Mucosa of descending colon (tissue), 3 donors: Measurements from ENCODE around the gene KIZ. TPM values are rescaled to one million over a fixed set of nuclear protein-coding genes. Genes with fewer than 3 reads are reported as not detected.

ENCODE experiments used
- ATAC-seq: fragments of 200-7000 bp; cut with Tn5 transposase; one replicate; pipeline ENCODE4 v1.9.1; 2020; ENCODE audit warnings: mild to moderate bottlenecking, moderate library complexity
- DNase-seq, 3 donors: peaks; one replicate each; pipeline ENCODE4 v3.0.0-alpha.2; 2020
- H3K36me3 ChIP-seq: fragments of 200-600 bp; one replicate; pipeline ENCODE4 v1.8.0; 2021; ENCODE audit warnings: low read depth, mild to moderate bottlenecking
- H3K4me1 ChIP-seq: fragments of 200-600 bp; one replicate; pipeline ENCODE4 v1.8.0; 2021; ENCODE audit warnings: low read depth, mild to moderate bottlenecking
- H3K4me3 ChIP-seq: fragments of 200-600 bp; one replicate; pipeline ENCODE4 v1.8.0; 2021; ENCODE audit warnings: mild to moderate bottlenecking
- H3K9me3 ChIP-seq: fragments of 200-600 bp; one replicate; pipeline ENCODE4 v1.8.0; 2021; ENCODE audit warnings: mild to moderate bottlenecking
- intact Hi-C, 2 donors: fragments of 100-400 bp; cut with DNase I in 1 of 2; cut with micrococcal nuclease in 1 of 2; formaldehyde crosslinking; loops; one replicate each; pipeline versions ENCODE4 v1.11.0 to v1.11.1; 2022; cut with DNase I, micrococcal nuclease
- total RNA-seq, 3 donors: library from RNA; stranded (reverse); fragmentation: NEBNext Ultra II Directional in 2 of 3; extraction: Animal tissue kit (Norgen Biotek cat#: 25700) in 2 of 3; gene quantifications; one replicate each; pipeline versions ENCODE4 v1.2.1 to v1.2.4, GENCODE V29; 2021 to 2023
- TF ChIP-seq, protein P1 (sequence below): fragments of 200-600 bp; IDR thresholded peaks from one replicate; pipeline ENCODE4 v1.8.0; 2022; ENCODE audit warnings: antibody characterized with exemption, mild to moderate bottlenecking
- donor health status: DM: no; HTN: no; CAD: no; lungs with moderate emphysema.
- donor health status: DM: no; HTN: no; CAD: no.
- donor health status: DM: no; HTN: yes; CAD: no.

The KIZ gene
- total RNA-seq, 3 donors from 2014 or later, result 9.4 to 114 (median 14.2) TPM

DNA sequence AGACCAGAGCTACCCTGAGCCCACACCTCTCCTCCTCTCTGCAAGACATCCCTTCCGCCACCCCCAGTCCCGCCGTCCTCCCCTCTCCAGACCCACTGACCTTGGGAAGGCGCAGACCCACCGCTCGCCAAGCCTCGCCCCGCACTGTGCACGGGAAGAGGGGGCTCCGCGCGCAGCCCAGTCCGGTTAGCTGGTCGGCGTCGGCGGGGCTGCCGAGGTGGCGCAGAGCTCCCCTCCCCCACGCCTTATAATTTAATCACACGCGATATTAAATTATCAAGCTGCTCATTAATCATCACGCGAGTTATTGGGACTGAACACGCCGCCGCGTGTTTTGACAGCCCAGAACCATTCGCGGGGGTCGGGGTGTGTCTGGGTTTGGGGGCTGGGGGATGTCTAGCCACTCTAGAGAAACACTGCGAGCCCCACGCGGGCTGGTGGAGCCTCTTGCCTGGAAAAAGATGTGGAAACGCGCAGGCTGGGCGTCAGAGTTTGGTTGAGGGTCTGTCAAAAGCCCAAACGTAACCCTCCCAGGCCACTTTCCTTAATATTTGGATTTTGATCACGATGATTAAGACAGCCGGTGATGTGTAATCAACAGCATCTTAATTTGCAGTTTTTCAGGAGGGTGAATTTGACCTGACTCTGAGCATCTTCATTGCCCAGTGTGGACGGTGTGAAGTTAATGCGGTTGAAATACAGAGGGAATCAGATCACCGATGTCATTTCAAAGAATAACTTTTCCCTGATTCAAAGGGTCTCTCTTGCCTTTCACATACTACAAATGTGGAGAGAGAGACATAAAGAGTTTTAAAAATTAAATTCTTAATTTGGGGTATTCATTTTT, 19.5 kb upstream of the KIZ start, which contains the start of gene LINC00237:
Gene LINC00237, minus strand, starts transcription at position 188 of the 847 bp plus-strand sequence.
- DNase-seq (no peak), ATAC-seq (no peak)
- intact Hi-C loops, result no loop called here
- Histone ChIP-seq H3K4me3 (no peak within 1 kb of the TSS), H3K4me1 (peaks cover 17% of the 10 kb centered on the region), H3K36me3 (no peaks in the 10 kb centered on the region), H3K9me3 (no peaks in the 10 kb centered on the region)
- TF ChIP-seq, protein P1, sequence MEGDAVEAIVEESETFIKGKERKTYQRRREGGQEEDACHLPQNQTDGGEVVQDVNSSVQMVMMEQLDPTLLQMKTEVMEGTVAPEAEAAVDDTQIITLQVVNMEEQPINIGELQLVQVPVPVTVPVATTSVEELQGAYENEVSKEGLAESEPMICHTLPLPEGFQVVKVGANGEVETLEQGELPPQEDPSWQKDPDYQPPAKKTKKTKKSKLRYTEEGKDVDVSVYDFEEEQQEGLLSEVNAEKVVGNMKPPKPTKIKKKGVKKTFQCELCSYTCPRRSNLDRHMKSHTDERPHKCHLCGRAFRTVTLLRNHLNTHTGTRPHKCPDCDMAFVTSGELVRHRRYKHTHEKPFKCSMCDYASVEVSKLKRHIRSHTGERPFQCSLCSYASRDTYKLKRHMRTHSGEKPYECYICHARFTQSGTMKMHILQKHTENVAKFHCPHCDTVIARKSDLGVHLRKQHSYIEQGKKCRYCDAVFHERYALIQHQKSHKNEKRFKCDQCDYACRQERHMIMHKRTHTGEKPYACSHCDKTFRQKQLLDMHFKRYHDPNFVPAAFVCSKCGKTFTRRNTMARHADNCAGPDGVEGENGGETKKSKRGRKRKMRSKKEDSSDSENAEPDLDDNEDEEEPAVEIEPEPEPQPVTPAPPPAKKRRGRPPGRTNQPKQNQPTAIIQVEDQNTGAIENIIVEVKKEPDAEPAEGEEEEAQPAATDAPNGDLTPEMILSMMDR, result no peak

DNA sequence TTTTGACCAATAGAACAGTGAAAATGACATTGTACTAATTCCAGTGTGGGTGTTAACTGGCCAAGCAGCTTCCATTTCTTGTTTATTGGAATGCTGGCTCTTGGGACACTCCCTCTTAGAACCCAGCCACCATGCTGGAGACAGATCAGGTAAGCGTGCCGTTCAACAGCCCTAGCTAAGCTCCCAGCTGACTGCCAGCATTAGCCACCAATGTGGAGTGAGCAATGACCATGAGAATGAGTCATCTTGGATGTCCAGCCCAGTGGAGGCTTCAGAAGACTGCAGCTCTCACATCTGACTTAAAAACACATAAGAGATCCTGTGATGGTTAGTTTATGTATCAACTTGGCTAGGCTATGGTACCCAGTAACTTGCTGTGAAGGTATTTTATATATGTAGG, 16.7 kb upstream of the KIZ start:
- Histone ChIP-seq H3K36me3 (no peaks in the 10 kb centered on the region), H3K4me1 (no peaks in the 10 kb centered on the region), H3K4me3 (no peak overlapping the region), H3K9me3 (no peaks in the 10 kb centered on the region)
- ATAC-seq (no peak), DNase-seq (no peak)
- intact Hi-C loops, result no loop called here
- TF ChIP-seq, protein P1, result no peak

DNA sequence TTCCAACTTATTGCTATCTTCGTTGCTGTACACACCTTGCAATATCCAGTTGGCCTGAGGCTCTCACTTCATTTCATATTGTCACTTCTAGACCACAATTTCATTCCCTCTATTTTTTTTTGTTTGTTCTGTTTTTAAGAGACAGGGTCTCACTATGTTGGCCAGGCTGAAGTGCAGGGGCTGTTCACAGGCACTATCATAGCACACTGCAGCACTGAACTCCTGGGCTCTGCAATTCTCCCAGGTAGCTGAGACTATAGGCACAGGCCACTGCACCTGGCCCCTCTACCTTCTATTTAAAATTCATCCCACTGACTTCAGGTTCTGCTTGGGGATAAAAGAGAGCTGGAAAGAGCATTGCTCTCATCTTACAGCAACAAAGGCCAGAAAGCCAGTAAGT, 15.1 kb upstream of the KIZ start:
- TF ChIP-seq, protein P1, result no peak
- H3K36me3 ChIP-seq, result no peaks in the 10 kb centered on the region
- intact Hi-C loops, result no loop called here
- ATAC-seq (no peak), DNase-seq (no peak)
- no peaks in the 10 kb centered on the region for H3K9me3 ChIP-seq
- H3K4me3 ChIP-seq, result no peak overlapping the region
- H3K4me1 ChIP-seq, result no peaks in the 10 kb centered on the region

DNA sequence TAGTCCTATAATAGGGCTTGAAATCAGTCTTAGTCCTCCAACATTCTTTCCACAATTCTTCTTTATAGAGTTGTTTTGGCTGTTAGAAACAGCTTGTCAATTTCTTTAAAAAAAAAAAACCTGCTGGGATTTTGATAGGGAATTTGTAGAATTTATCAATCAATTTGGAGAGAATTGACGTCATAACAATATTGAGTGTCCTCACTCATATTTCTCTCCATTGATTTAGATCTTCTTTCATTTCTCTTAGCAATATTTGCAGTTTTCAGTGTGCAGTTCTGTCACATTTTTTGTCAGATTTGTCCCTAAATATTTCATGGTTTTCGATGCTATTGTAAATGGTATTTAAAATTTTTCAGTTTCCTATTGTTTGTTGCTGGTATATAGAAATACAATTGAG, 14.5 kb upstream of the KIZ start:
- Histone ChIP-seq H3K4me1 (no peaks in the 10 kb centered on the region), H3K4me3 (no peak overlapping the region), H3K36me3 (no peaks in the 10 kb centered on the region), H3K9me3 (no peaks in the 10 kb centered on the region)
- intact Hi-C loops, result no loop called here
- ATAC-seq, result no peak
- TF ChIP-seq, protein P1, result no peak
- DNase-seq, result no peak

DNA sequence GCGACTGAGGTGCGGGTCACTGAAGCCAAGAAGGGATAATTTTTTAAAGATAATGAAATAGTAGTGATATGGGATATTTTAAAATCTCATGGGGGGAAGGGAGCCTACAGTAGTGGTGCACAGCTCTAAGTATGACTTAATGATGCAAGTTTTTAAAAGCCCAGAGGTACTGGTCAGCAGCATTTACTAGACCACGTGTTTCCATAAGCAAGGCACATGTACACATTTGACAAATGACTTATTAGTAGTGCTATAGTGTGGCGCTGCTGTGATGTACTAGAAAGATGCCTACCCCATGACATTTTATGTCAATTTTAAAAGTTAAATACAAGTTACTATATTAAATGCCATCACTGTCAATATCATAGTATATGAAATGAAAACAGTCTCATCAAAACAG, 12.2 kb upstream of the KIZ start:
- Histone ChIP-seq H3K4me3 (no peak overlapping the region), H3K36me3 (no peaks in the 10 kb centered on the region), H3K9me3 (no peaks in the 10 kb centered on the region), H3K4me1 (no peaks in the 10 kb centered on the region)
- DNase-seq (no peak), ATAC-seq (no peak)
- TF ChIP-seq, protein P1, result no peak
- intact Hi-C loops, result no loop called here
